NCI-H524 (cell line): ENCODE measurements around the gene CD300H.
"Not testable (repeated sequence)": the region's sequence is repeated elsewhere in the genome, so short reads cannot be mapped to it uniquely, and the experiment has no call there.

Experiments used
- DNase-seq, 2 experiments: peaks; one replicate each; lab custom pipeline; 2025; lab: John Stamatoyannopoulos, UW

CD300H gene

GRCh38 chr17:74526681-74527080 is 40.6 kb downstream of the CD300H start:
- no peak for DNase-seq

GRCh38 chr17:74525781-74526288 is 41.5 kb downstream of the CD300H start:
- no peak for DNase-seq

- no peak for DNase-seq
Measured at GRCh38 chr17:74525465-74525725, 41.9 kb downstream of the CD300H start.

- DNase-seq, result no peak
Measured at GRCh38 chr17:74524653-74525464, 42.5 kb downstream of the CD300H start.

- no peak for DNase-seq
Measured at GRCh38 chr17:74523308-74523707, 44.0 kb downstream of the CD300H start.

GRCh38 chr17:74522381-74523105 is 44.8 kb downstream of the CD300H start:
- DNase-seq, result no peak

GRCh38 chr17:74521701-74522201 is 45.6 kb downstream of the CD300H start:
- no peak for DNase-seq

- DNase-seq, result no peak
Measured at GRCh38 chr17:74520790-74521480, 46.4 kb downstream of the CD300H start.

GRCh38 chr17:74520016-74520434 is 47.3 kb downstream of the CD300H start:
- no peak for DNase-seq

GRCh38 chr17:74518413-74518981 is 48.8 kb downstream of the CD300H start:
- DNase-seq, result not testable (repeated sequence)

GRCh38 chr17:74516561-74517328 is 50.6 kb downstream of the CD300H start:
- DNase-seq, result no peak

GRCh38 chr17:74515941-74516340 is 51.4 kb downstream of the CD300H start:
- no peak for DNase-seq

- DNase-seq, result peak; percentile 26 to 65
Measured at GRCh38 chr17:74514632-74515334, 52.5 kb downstream of the CD300H start.

GRCh38 chr17:74513987-74514631 is 53.2 kb downstream of the CD300H start:
- peak in 1 of 2 experiments; percentile 65 for DNase-seq

- DNase-seq, result no peak
Measured at GRCh38 chr17:74512624-74513091, 54.7 kb downstream of the CD300H start.

- no peak for DNase-seq
Measured at GRCh38 chr17:74512036-74512435, 55.3 kb downstream of the CD300H start.
